Skeletal muscle tissue (tissue), 4 donors: Measurements from ENCODE around the gene LBX1. TPM values are rescaled to one million over a fixed set of nuclear protein-coding genes. Genes with fewer than 3 reads are reported as not detected.
A peak's percentile ranks its signal among the peaks of the same experiment; 100 is the strongest.

ENCODE experiments used
- H3K27ac ChIP-seq: one replicate; pipeline ENCODE4 v1.7.0; 2013; ENCODE audit warnings: mild to moderate bottlenecking, low read depth, low read length, inconsistent platforms
- H3K27me3 ChIP-seq, 3 donors: one replicate each; pipeline ENCODE4 v1.7.0; 2013; ENCODE audit warnings: low read length in 3 of 3; ENCODE audit not compliant: control insufficient read depth in 3 of 3, insufficient read depth in 3 of 3
- H3K36me3 ChIP-seq, 3 donors: one replicate each; pipeline ENCODE4 v1.7.0; 2013; ENCODE audit warnings: low read length in 3 of 3; ENCODE audit not compliant: control insufficient read depth in 3 of 3, insufficient read depth in 3 of 3
- H3K4me1 ChIP-seq, 3 donors: one replicate each; pipeline ENCODE4 v1.7.0; 2013; ENCODE audit warnings: low read length in 3 of 3, mild to moderate bottlenecking in 3 of 3; ENCODE audit not compliant: control insufficient read depth in 3 of 3, insufficient read depth in 3 of 3
- H3K4me3 ChIP-seq, 3 donors: one replicate each; pipeline ENCODE4 v1.7.0; 2013; ENCODE audit warnings: low read length in 3 of 3
- H3K9ac ChIP-seq, 3 donors: one replicate each; pipeline ENCODE4 v1.7.0; 2013; ENCODE audit warnings: low read length in 3 of 3, mild to moderate bottlenecking in 3 of 3, moderate library complexity in 2 of 3, low read depth in 1 of 3
- H3K9me3 ChIP-seq, 3 donors: one replicate each; pipeline ENCODE4 v1.7.0; 2013; ENCODE audit warnings: low read length in 3 of 3; ENCODE audit not compliant: control insufficient read depth in 3 of 3
- total RNA-seq: library from RNA; depleted of rRNA; stranded (reverse); fragments of >200 nt; gene quantifications from one replicate; pipeline ENCODE4 v1.2.3, GENCODE V29; 2014
- donor health status: Osteomylitis.

Gene LBX1
- total RNA-seq, 1 donor from 2014 or later: 3.1 TPM

DNA sequence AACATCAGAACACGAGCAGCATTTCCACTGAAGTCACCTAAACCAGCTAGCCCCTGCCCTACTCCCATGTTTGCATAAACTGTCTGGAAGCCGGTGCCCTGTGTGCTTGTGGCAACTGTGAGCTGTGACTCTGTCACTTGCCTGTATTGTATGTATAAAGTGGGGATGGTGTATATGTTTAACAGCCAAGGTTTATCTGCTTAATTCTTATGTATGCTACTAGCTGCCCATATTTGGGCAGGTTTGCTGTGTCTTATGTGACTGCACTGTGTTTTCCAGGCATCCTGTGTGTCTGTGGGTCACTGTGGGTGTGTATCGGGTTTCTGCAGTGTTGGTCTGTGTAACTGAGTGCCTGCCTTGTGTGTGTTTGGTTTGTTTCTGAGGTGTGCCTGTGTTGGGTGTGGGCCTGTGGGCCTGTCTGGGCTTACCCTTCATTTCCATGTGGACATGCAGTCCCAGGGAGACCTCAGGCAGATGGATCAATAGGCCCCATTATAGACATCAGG, 9.3 kb downstream of the LBX1 start:
- H3K27ac ChIP-seq: no peak overlapping the region
- no peaks in the 10 kb centered on the region for H3K9me3 ChIP-seq
- peaks cover 59 to 82% (median 70%) of the 10 kb centered on the region in 3 donors for H3K27me3 ChIP-seq
- no peak overlapping the region for H3K9ac ChIP-seq
- peaks cover 14 to 19% (median 18%) of the 10 kb centered on the region in 3 donors for H3K4me1 ChIP-seq
- no peaks in the 10 kb centered on the region for H3K36me3 ChIP-seq
- H3K4me3 ChIP-seq: no peak overlapping the region

DNA sequence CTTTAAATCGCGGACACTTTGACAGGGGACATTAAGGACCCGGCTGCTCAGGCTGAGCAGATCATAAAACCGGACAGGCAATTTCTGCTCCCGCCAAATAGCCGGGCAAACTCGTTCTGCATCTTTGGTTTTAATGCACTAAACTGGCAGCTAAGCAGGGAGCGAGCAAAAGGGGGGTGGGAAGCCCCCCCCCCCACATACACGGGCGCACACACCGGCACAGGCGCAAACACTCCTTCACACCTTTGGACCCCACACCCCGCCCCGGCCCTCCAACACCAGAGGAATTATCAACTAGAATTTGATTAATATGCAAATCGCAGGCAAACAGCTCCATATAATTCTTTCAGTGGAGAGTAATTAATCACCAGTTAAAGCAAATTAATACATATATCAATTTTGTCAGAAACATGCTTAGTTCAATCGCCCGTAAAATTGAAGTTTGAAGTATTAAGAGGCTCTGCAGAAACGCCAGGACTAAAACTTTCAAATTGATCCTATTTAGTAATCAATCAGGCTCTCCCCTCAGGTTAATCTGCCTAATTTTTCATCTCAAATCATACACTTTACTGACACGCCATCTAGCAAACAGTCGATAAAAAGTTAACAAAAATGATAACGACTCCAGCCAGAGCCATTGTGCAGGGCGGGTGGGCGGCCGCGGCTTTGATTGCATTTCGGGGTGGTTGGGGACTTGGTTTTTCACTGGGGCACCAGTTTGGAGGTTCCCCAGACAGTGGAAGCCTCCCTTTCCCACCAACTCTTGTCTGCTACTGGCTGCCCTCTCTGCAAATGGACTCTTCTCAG, 9.9 kb downstream of the LBX1 start:
- Histone ChIP-seq H3K9ac (no peak overlapping the region), H3K36me3 (no peaks in the 10 kb centered on the region), H3K27me3 (peaks cover 59 to 83% (median 71%) of the 10 kb centered on the region in 3 donors), H3K27ac (no peak overlapping the region), H3K9me3 (no peaks in the 10 kb centered on the region), H3K4me3 (no peak overlapping the region), H3K4me1 (peaks cover 16 to 20% (median 17%) of the 10 kb centered on the region in 3 donors)

DNA sequence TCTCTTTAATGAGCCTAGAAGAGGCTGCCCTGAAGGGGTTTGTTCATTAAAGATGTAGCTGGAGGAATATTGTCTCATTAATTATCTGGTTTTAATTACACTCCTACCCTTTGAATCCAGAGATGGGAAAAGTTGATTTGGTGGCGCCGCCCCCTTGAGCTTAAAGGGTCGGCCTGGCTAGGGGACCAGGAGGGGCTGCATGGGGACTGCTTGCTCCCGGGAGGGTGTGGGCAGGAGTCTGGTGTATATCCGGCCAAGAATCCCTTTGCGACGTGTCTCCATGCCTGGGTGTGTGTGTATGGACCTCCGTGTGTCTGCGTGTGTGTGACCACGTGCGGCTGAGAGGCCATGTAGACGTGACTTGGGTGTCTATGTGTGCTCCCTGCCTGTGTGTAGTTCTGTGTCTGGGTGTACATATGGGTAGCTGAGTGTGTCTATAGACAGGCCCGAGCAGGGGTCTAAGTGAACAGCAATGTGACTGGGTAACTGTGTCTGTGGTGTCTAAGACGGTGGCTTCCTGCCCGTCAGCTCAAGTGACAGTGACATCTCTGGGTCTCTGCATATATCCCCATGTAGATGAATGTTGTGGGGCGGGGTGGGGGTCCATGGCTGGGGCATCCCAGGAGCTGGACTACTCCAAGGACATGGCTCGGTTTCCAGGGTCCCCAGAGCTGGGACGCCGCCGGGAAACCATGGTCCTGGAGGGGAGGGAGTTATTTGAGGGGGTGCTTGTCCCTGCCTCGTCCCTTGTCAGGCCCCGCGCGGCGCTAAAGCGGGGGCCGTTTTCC, 10.7 kb downstream of the LBX1 start:
- H3K36me3 ChIP-seq: no peaks in the 10 kb centered on the region
- no peak overlapping the region for H3K9ac ChIP-seq
- no peak overlapping the region for H3K27ac ChIP-seq
- peaks cover 17 to 20% (median 20%) of the 10 kb centered on the region in 3 donors for H3K4me1 ChIP-seq
- H3K9me3 ChIP-seq: no peaks in the 10 kb centered on the region
- no peak overlapping the region for H3K4me3 ChIP-seq
- peaks cover 57 to 82% (median 70%) of the 10 kb centered on the region in 3 donors for H3K27me3 ChIP-seq

DNA sequence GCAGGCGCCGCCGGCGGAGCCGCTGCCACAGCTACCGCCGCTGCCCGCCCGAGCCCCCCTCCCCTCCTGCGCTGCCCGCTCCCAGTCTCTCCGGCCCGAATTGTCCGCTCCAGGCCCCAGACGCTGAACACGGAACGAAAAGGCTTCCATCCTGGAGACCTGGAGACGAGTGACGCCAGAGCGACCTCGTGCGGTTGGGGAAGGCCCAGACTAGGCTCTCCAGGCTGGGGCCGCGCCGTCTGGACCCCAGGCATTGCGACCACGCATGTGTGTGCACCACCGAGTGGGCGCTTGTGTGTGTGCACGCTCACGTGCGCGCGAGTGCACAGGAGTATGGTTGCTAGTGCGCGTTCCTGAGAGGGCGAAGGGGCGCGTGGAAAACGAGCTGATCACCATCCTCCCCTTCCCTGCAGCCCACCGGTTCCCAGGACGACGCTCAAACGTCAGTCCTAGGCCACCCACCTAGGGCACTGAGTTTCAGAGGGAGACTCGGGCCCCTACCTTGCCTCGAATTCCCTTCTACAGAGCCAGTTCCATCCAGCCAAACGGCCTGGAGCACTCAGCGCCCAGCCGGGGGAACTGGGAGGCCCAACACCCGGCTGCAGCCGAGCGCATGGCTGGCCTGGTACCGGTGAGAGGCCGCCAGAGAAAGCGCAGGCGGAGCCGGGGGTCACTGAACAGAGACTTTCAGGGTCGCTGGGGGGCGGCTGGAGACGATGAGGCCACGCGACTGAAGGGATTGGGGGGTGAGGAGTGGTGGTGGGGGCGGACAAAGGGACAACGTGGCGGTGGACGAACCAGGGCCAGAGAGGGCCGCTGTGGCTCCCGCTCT, 11.6 kb downstream of the LBX1 start:
- Histone ChIP-seq H3K9ac (no peak overlapping the region), H3K27me3 (peaks cover 51 to 74% (median 63%) of the 10 kb centered on the region in 3 donors), H3K4me3 (peak overlapping the region in 1 of 3 donors; percentile 29), H3K27ac (no peak overlapping the region), H3K36me3 (no peaks in the 10 kb centered on the region), H3K9me3 (no peaks in the 10 kb centered on the region), H3K4me1 (peaks cover 9 to 13% (median 11%) of the 10 kb centered on the region in 3 donors)

DNA sequence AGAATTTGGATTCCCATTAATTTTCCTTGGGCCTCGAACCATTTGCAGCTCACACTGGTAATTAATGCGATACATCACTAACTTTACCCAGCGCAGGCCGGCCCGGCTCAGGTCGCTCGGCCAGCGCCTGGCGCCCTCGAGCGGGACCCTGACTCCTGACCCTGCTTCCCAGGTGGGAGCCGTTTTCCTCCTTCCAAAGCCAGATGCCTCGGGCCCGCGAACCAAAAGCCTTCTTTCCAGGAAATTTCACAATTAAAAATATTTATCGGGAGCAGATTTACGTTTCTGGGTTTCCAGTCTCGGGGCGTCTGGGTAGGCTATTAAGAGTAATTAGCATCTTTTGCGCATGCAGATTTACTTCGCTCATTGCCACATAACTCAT, 12.2 kb downstream of the LBX1 start:
- no peak overlapping the region for H3K4me3 ChIP-seq
- no peak overlapping the region for H3K27ac ChIP-seq
- H3K27me3 ChIP-seq: peaks cover 56 to 75% (median 64%) of the 10 kb centered on the region in 3 donors
- H3K36me3 ChIP-seq: no peaks in the 10 kb centered on the region
- no peak overlapping the region for H3K9ac ChIP-seq
- peaks cover 9 to 11% (median 10%) of the 10 kb centered on the region in 3 donors for H3K4me1 ChIP-seq
- H3K9me3 ChIP-seq: no peaks in the 10 kb centered on the region

DNA sequence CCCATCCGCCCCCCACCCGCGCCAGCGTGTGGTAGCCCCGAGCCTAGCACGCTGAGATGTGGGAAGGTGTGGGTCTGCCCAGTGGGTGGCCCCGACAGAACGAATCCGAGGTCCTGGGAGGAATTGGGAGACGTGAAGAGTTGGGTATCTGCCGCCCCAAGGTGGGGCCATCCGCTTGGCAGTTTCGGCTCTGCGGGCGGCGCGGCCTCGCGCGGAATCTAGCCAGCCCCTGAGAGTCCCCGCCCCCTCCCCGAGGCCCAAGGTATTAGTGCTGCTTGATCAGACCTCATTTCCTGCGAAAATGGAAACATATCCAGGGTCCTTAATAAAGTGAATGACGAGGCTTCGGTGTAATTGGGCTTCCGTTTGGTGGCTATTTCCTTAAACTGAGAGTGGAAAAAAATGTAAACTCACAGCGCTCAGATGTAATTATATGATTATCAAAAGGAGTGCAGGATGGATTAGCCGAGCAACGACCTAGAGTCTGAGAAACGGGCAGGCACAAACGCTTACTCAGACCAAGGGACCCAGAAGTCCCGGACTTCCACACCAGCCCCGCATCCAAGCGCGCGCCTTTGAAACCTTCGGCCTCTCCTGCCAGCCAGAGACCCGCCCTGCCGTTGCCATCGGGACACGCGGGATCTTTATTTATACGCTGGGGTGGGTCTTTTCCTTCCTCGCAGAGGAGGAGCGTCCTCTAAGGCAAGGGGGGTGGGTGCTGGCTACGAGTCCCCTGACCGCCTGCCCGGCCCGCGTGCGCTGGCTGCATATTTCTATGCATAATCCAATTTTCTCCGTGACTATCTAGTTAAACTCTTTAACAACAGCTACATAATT, 12.8 kb downstream of the LBX1 start:
- Histone ChIP-seq H3K27ac (no peak overlapping the region), H3K4me1 (peaks cover 9 to 11% (median 9%) of the 10 kb centered on the region in 3 donors), H3K27me3 (peaks cover 50 to 76% (median 65%) of the 10 kb centered on the region in 3 donors), H3K9ac (no peak overlapping the region), H3K9me3 (no peaks in the 10 kb centered on the region), H3K36me3 (no peaks in the 10 kb centered on the region), H3K4me3 (no peak overlapping the region)

DNA sequence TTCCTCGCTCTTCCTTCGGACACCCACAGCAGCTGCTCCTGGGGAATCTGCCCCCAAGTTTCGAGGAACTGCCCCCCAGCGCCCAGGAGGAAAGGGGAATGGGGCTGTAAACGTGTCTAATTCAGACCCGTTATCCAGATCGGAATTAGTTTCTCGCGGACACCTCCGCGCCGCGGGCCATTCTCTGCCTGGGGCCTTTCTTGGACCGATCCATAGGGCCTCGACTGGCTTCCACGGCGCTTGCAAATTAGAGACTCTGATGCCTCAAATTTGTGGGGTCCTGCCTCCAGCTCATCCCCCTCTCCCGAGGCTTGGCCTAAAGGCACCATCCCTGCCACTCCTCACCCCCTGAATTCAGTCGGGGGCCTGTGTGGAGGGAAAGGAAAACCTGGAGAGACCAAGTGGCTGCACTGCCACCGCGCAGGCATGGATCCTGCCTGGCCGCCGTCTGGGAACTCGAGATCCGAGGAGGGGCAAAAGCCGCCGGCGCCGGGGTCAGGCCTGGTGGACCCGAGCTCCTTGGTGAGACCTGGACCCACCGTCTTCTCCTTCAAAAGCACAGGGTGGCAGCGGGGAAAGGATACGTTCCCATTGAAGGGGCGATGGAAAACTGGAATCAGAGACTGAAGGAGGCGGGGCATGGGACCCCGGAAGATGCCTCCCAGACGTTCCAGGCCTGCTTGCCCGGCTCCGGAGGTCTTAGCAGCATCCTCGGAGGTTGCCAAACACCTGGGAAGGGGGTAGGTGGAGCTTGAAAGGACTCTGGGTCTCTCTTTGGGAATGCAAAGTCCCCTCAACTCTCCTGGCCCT, 13.7 kb downstream of the LBX1 start:
- no peak overlapping the region for H3K4me3 ChIP-seq
- H3K4me1 ChIP-seq: peaks cover 9 to 11% (median 9%) of the 10 kb centered on the region in 3 donors
- no peak overlapping the region for H3K9ac ChIP-seq
- H3K27me3 ChIP-seq: peaks cover 41 to 74% (median 64%) of the 10 kb centered on the region in 3 donors
- no peaks in the 10 kb centered on the region for H3K9me3 ChIP-seq
- no peaks in the 10 kb centered on the region for H3K36me3 ChIP-seq
- H3K27ac ChIP-seq: no peak overlapping the region

DNA sequence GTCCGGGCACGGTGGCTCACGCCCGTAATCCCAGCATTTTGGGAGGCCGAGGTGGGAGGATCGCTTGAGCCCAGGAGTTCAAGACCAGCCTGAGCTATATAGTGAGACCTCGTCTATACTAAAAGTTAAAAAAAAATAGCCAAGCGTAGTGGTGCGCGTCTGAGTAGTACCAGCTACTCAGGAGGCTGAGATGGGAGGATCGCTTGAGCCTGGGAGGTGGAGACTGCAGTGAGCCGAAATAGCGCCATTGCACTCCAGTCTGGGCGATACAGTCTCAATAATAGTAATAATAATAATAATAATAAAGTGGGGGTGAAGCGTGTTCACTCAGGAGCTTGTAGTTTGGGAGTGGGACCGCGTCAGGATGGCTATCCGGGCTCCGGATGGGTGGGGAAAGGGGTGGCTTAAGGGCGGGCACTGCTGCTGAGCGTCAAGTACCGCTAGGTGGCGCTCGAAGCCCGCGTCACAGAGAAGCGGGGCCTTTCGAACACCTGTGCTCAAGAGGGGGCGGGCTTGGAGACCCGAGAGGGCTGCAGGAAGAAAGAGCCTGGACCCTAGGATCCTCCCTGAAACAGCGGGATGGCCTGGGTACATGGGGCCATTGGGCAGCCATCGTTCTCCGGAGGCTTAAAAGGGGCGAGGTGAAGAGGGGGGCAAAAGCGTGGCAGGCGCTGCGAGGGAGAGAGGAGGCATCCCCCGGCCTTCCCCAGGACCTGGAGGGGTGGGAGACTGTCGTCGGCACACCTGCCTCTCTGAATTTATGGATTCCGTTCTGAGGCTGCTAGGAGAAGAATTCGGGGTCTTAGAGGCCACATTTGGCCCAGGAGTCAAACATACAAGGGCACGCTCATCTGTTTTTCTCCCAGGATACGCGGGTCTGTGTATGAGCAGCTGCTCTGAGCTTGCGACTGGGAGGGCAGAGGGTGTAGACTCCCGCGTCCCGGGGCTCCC, 14.5 kb downstream of the LBX1 start:
- peaks cover 9 to 11% (median 9%) of the 10 kb centered on the region in 3 donors for H3K4me1 ChIP-seq
- peak overlapping the region in 2 of 3 donors; percentile 6 to 48 for H3K4me3 ChIP-seq
- H3K27ac ChIP-seq: no peak overlapping the region
- peak overlapping the region in 2 of 3 donors; percentile 45 to 69 for H3K9ac ChIP-seq
- no peaks in the 10 kb centered on the region for H3K9me3 ChIP-seq
- H3K27me3 ChIP-seq: peaks cover 34 to 69% (median 60%) of the 10 kb centered on the region in 3 donors
- no peaks in the 10 kb centered on the region for H3K36me3 ChIP-seq
